Bronchial epithelial cell (primary cell): Measurements from ENCODE around the gene OTC. TPM values are rescaled to one million over a fixed set of nuclear protein-coding genes. Genes with fewer than 3 reads are reported as not detected.

Experiments
- DNase-seq: peaks from one replicate; pipeline ENCODE4 v3.0.0-alpha.2; 2010; ENCODE audit warnings: low read depth
- FAIRE-seq: peaks from 2 replicates; lab custom pipeline; 2011; peaks lifted over from hg19 to GRCh38; lab: Jason Lieb, UNC
- H3K27me3 ChIP-seq: 2 replicates; pipeline ENCODE4 v1.5.1; 2011; ENCODE audit warnings: low read length; ENCODE audit not compliant: control insufficient read depth, insufficient read depth
- H3K36me3 ChIP-seq: 2 replicates; pipeline ENCODE4 v1.5.1; 2011; ENCODE audit warnings: low read length; ENCODE audit not compliant: control insufficient read depth, insufficient read depth
- H3K4me3 ChIP-seq: 2 replicates; pipeline ENCODE4 v1.5.1; 2011; ENCODE audit warnings: mild to moderate bottlenecking, low read depth, low read length, control low read depth
- total RNA-seq: library from RNA; depleted of rRNA; stranded (reverse); fragments of >200 nt; gene quantifications from 2 replicates; pipeline ENCODE4 v1.2.1, GENCODE V29; 2014
- TF ChIP-seq, protein P1 (sequence below): IDR thresholded peaks from 2 replicates; pipeline ENCODE4 v1.5.1; 2011; ENCODE audit warnings: mild to moderate bottlenecking, moderate library complexity, low read length, control low read depth, inconsistent platforms; ENCODE audit not compliant: insufficient read depth, severe bottlenecking

The OTC gene
- total RNA-seq = not detected in 2 replicates

DNA sequence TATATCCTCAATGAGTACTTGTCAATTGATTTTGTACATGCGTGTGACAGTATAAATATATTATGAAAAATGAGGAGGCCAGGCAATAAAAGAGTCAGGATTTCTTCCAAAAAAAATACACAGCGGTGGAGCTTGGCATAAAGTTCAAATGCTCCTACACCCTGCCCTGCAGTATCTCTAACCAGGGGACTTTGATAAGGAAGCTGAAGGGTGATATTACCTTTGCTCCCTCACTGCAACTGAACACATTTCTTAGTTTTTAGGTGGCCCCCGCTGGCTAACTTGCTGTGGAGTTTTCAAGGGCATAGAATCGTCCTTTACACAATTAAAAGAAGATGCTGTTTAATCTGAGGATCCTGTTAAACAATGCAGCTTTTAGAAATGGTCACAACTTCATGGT, at the start of gene OTC:
TSS of gene OTC (plus strand) at position 243 of the 400 bp plus-strand sequence. CDS start at position 336, 93 bp downstream.
- no peak for DNase-seq
- TF ChIP-seq, protein P1, sequence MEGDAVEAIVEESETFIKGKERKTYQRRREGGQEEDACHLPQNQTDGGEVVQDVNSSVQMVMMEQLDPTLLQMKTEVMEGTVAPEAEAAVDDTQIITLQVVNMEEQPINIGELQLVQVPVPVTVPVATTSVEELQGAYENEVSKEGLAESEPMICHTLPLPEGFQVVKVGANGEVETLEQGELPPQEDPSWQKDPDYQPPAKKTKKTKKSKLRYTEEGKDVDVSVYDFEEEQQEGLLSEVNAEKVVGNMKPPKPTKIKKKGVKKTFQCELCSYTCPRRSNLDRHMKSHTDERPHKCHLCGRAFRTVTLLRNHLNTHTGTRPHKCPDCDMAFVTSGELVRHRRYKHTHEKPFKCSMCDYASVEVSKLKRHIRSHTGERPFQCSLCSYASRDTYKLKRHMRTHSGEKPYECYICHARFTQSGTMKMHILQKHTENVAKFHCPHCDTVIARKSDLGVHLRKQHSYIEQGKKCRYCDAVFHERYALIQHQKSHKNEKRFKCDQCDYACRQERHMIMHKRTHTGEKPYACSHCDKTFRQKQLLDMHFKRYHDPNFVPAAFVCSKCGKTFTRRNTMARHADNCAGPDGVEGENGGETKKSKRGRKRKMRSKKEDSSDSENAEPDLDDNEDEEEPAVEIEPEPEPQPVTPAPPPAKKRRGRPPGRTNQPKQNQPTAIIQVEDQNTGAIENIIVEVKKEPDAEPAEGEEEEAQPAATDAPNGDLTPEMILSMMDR = no peak
- Histone ChIP-seq H3K27me3 (no peaks in the 10 kb centered on the region), H3K36me3 (no peaks in the 10 kb centered on the region), H3K4me3 (no peak within 1 kb of the TSS)
- FAIRE-seq = no peak

DNA sequence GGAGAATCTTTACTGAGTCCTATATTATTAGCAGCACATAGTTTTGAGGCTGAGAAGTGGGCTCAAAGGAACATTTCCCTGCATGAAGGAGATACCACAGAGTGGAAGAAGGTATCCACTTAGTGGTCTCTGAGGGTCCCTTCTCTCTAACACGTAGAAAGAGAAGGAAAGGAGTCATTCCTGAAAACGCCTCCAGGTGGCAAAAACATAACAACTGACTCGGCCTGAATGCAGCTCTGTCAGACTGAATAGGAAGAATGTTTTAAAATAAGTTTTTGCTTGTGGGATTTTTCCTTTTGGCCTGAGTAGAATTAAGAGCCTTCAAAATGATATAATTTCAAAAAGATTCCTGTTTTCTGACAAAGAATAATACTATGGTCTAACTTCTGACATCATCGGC, 48.4 kb upstream of the OTC start:
- H3K36me3 ChIP-seq = no peaks in the 10 kb centered on the region
- H3K27me3 ChIP-seq = no peaks in the 10 kb centered on the region
- TF ChIP-seq, protein P1 = peak; percentile 14
- no peak for FAIRE-seq
- no peak for DNase-seq
- H3K4me3 ChIP-seq = no peak overlapping the region

DNA sequence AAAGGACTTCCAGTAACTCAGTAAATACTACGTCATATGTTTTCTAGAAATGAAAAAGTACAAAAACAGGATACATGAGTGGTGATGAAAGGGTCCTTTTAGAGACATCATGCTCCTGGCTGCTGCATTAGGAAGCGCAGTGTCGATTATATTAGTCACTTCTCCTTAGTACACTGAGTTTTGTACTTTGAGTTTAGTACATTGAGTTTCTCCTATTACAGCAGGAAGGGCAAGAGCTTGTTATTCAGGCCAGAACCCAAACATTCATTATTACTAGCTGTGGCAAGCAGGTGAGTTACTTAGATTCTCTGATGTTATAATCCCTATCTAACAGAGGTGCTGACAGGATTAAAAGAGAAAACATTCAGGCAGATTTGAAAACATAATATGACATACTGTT, 46.4 kb upstream of the OTC start:
- DNase-seq = no peak
- Histone ChIP-seq H3K4me3 (no peak overlapping the region), H3K36me3 (no peaks in the 10 kb centered on the region), H3K27me3 (no peaks in the 10 kb centered on the region)
- TF ChIP-seq, protein P1 = no peak
- no peak for FAIRE-seq

DNA sequence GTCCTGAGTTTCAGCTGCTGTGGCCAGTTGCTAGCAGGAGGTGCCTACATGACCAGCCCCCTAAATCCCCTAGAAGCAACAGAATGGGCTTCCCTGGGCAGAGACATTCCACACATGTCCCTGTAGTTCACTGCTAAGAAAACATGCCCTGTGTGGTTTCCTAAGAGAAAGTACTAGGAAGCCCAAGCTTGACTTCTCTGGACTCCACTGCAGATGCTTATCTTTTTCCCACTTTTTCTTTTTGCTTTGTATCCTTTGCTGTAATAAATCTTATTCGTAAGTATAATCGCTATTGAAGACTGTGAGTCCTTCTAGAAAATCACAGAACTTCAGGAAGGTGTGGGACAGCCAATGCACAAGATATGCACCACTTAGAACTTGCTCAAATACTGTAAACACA, 40.7 kb upstream of the OTC start:
- DNase-seq = no peak
- Histone ChIP-seq H3K4me3 (no peak overlapping the region), H3K27me3 (no peaks in the 10 kb centered on the region), H3K36me3 (no peaks in the 10 kb centered on the region)
- no peak for FAIRE-seq
- TF ChIP-seq, protein P1 = no peak

DNA sequence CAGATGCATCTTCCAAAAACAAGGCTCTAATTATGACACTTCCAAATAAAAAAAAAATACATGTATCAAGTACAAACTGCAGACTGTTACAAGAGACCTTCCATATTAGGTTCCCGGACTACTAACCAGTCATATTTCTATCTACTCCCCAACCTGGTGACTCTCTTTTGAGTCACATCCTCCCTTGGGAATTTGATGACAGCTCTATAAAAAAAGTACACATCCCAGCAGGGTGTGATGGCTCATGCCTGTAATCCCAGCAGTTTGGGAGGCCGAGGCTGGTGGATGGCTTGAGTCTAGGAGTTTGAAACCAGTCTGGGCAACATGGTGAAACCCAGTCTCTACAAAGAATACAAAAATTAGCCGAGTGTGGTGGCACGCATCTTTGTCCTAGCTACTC, 40.0 kb upstream of the OTC start:
- FAIRE-seq = no peak
- TF ChIP-seq, protein P1 = no peak
- Histone ChIP-seq H3K27me3 (no peaks in the 10 kb centered on the region), H3K4me3 (no peak overlapping the region), H3K36me3 (no peaks in the 10 kb centered on the region)
- DNase-seq = peak; percentile 88

DNA sequence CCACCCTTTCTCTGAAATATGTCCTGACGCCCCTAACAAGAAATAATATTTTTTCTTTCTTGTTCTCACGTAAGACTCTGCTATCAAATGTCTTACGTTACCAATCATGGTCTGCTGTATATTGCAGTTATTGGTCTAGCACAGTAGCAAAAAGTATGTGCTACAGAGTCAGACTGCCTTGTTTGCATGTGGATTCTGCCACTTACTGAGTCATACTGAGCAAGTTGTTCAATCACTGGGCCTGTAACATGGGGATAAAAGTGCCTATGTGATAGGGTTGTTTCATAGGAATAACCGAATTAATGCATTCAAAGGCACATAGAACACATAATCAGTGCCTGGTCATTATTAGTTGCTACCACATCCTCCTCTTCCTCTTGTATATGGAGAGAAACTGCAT, 39.2 kb upstream of the OTC start:
- DNase-seq = peak; percentile 60
- no peak for FAIRE-seq

More for the DNA sequence above, 39.2 kb upstream of the OTC start:
- Histone ChIP-seq H3K4me3 (no peak overlapping the region), H3K27me3 (no peaks in the 10 kb centered on the region), H3K36me3 (no peaks in the 10 kb centered on the region)
- TF ChIP-seq, protein P1 = no peak
